ENCODE data around the gene CDC42BPG.

DNA sequence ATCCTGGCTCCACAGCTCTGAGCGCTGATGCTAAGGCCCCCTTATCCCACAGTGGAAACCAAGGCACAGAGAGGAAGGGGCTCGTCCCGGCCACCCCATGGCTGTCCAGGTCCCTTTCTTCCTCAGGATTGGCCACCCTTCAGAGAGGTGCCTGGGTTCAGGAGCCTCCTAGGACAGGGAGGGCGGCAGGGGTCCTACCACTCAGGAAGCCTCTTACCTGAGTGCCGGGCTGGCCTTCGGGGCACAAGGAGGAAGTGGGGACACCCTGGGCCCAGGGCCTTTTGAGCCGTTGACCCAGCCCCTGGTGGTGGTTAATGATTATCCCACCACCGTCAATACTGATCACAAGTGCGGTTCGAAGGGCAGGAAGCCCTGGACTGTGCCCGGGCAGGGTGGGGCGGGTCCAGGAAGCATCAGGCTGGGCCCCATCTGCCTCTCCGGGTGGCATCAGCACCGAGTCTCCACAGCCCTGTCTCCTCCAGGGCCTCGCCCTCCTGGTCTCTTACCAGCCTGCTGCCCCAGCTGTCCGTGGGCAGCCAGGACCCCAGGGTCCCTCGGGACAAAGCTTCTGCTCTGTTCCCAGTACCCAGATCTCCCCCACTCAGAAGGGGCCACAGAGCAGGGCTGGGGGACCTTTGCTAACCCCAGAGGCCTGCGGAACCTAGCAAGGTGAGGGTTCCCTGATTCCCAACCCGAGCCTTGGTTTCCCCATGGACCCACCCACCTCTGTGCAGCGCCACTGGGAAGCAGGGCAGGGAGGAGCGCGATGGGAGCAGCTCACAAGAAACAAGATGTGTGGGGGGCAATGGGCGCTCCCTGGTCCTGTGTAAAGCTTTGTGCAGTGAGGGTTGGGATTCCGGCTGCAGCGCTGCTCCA, 49.0 kb upstream of the CDC42BPG start:
- TF ChIP-seq, protein P1, sequence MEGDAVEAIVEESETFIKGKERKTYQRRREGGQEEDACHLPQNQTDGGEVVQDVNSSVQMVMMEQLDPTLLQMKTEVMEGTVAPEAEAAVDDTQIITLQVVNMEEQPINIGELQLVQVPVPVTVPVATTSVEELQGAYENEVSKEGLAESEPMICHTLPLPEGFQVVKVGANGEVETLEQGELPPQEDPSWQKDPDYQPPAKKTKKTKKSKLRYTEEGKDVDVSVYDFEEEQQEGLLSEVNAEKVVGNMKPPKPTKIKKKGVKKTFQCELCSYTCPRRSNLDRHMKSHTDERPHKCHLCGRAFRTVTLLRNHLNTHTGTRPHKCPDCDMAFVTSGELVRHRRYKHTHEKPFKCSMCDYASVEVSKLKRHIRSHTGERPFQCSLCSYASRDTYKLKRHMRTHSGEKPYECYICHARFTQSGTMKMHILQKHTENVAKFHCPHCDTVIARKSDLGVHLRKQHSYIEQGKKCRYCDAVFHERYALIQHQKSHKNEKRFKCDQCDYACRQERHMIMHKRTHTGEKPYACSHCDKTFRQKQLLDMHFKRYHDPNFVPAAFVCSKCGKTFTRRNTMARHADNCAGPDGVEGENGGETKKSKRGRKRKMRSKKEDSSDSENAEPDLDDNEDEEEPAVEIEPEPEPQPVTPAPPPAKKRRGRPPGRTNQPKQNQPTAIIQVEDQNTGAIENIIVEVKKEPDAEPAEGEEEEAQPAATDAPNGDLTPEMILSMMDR (IDR thresholded peaks at IDR 0.05), result no peak
- TF ChIP-seq POLR2A (IDR thresholded peaks at IDR 0.05), result no peak

Data from breast epithelium (tissue), 3 donors.